Neural cell (in vitro differentiated cells): ENCODE results near the gene OXNAD1.

ENCODE experiments used
- EZH2 ChIP-seq: fragments of 200-600, 300-800 bp; shearing (Covaris generic), sonication (generic); IDR thresholded peaks from 2 replicates; pipeline ENCODE4 v1.6.1; 2014; ENCODE audit warnings: antibody characterized with exemption, low read length, borderline replicate concordance, mild to moderate bottlenecking; ENCODE audit not compliant: insufficient read depth, poor library complexity, severe bottlenecking
- POLR2AphosphoS5 ChIP-seq: IDR thresholded peaks from 2 replicates; pipeline ENCODE4 v1.6.1; 2012
- TF ChIP-seq, protein P1 (sequence below): IDR thresholded peaks from 2 replicates; pipeline ENCODE4 v1.6.1; 2012; ENCODE audit warnings: borderline replicate concordance

DNA sequence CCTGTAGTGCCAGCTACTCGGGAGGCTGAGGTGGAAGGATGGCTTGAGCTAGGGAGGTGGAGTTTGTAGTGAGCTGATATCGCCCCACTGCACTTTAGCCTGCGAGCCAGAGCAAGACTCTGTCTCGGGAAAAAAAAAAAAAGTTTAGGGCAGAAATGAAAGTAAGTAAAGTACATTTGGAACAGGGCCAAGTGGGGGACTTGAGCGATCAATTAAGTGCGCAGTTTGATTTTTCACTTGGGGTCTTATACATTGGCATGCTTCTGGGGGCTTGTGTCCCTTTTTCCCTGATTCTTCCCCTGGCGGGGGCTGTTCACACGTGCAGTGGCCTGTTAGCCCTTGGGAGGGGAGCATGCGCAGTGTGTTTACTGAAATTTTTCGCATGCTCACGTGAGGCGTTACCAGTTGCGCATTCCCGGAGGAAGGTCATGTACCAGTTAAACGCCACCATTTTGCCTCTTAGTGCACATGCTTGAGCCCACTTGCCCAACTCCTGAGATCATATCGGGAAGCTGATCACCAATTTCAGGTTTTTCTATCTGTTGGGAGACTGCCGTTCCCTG lies 48.6 kb upstream of the OXNAD1 start:
- no peak for TF ChIP-seq EZH2
- no peak for TF ChIP-seq POLR2AphosphoS5
- TF ChIP-seq, protein P1, sequence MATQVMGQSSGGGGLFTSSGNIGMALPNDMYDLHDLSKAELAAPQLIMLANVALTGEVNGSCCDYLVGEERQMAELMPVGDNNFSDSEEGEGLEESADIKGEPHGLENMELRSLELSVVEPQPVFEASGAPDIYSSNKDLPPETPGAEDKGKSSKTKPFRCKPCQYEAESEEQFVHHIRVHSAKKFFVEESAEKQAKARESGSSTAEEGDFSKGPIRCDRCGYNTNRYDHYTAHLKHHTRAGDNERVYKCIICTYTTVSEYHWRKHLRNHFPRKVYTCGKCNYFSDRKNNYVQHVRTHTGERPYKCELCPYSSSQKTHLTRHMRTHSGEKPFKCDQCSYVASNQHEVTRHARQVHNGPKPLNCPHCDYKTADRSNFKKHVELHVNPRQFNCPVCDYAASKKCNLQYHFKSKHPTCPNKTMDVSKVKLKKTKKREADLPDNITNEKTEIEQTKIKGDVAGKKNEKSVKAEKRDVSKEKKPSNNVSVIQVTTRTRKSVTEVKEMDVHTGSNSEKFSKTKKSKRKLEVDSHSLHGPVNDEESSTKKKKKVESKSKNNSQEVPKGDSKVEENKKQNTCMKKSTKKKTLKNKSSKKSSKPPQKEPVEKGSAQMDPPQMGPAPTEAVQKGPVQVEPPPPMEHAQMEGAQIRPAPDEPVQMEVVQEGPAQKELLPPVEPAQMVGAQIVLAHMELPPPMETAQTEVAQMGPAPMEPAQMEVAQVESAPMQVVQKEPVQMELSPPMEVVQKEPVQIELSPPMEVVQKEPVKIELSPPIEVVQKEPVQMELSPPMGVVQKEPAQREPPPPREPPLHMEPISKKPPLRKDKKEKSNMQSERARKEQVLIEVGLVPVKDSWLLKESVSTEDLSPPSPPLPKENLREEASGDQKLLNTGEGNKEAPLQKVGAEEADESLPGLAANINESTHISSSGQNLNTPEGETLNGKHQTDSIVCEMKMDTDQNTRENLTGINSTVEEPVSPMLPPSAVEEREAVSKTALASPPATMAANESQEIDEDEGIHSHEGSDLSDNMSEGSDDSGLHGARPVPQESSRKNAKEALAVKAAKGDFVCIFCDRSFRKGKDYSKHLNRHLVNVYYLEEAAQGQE: no peak
